Keratinocyte (primary cell): ENCODE measurements around the gene MAP3K1. TPM values are rescaled to one million over a fixed set of nuclear protein-coding genes. Genes with fewer than 3 reads are reported as not detected.

Experiments used
- DNase-seq: peaks from one replicate; pipeline ENCODE4 v3.0.0-alpha.2; 2011; ENCODE audit warnings: low read depth, missing footprints, low spot score
- FAIRE-seq: peaks from 2 replicates; lab custom pipeline; 2011; peaks lifted over from hg19 to GRCh38; lab: Jason Lieb, UNC
- H2AFZ ChIP-seq: 2 replicates; pipeline ENCODE4 v1.6.0; 2012; ENCODE audit warnings: low read length, control low read depth, inconsistent platforms; ENCODE audit not compliant: control insufficient read depth
- H3K27ac ChIP-seq: 2 replicates; pipeline ENCODE4 v1.5.1; 2011; ENCODE audit warnings: low read length; ENCODE audit not compliant: control insufficient read depth, insufficient read depth
- H3K27me3 ChIP-seq: 3 replicates; pipeline ENCODE4 v1.6.0; 2011; ENCODE audit warnings: low read length; ENCODE audit not compliant: control insufficient read depth, insufficient read depth; ENCODE audit errors: extremely low read depth
- H3K36me3 ChIP-seq, 2 experiments: 2 replicates in 1 of 2; 3 replicates in 1 of 2; pipeline ENCODE4 v1.5.1; 2011; ENCODE audit warnings: low read length in 2 of 2, mild to moderate bottlenecking in 1 of 2; ENCODE audit not compliant: control insufficient read depth in 2 of 2, insufficient read depth in 2 of 2; ENCODE audit errors: extremely low read depth in 1 of 2
- H3K4me1 ChIP-seq: 3 replicates; pipeline ENCODE4 v1.5.1; 2011; ENCODE audit warnings: low read length; ENCODE audit not compliant: control insufficient read depth, insufficient read depth; ENCODE audit errors: extremely low read depth
- H3K4me2 ChIP-seq: 3 replicates; pipeline ENCODE4 v1.6.0; 2011; ENCODE audit warnings: low read depth, low read length; ENCODE audit not compliant: control insufficient read depth, insufficient read depth; ENCODE audit errors: extremely low read depth
- H3K4me3 ChIP-seq, 3 experiments: fragments of 200-600 bp in 1 of 3; sonication (generic) in 1 of 3; 2 replicates in 2 of 3; 3 replicates in 1 of 3; pipeline ENCODE4 v1.5.1; 2011 to 2016; ENCODE audit warnings: low read length in 3 of 3, mild to moderate bottlenecking in 3 of 3, control low read depth in 2 of 3, inconsistent platforms in 1 of 3, low read depth in 1 of 3, mixed read lengths in 1 of 3, mixed run types in 1 of 3, moderate library complexity in 1 of 3; ENCODE audit not compliant: control insufficient read depth in 2 of 3, insufficient read depth in 2 of 3; ENCODE audit errors: extremely low read depth in 1 of 3
- H3K79me2 ChIP-seq: 2 replicates; pipeline ENCODE4 v1.6.0; 2012; ENCODE audit warnings: low read length; ENCODE audit not compliant: control insufficient read depth, insufficient read depth
- H3K9ac ChIP-seq: 3 replicates; pipeline ENCODE4 v1.6.0; 2011; ENCODE audit warnings: low read length; ENCODE audit not compliant: control insufficient read depth, insufficient read depth; ENCODE audit errors: extremely low read depth
- H3K9me1 ChIP-seq: 3 replicates; pipeline ENCODE4 v1.6.0; 2011; ENCODE audit warnings: low read length; ENCODE audit not compliant: control insufficient read depth, insufficient read depth; ENCODE audit errors: extremely low read depth
- H3K9me3 ChIP-seq: 2 replicates; pipeline ENCODE4 v1.5.1; 2012; ENCODE audit warnings: low read depth, low read length; ENCODE audit not compliant: control insufficient read depth
- H4K20me1 ChIP-seq: 3 replicates; pipeline ENCODE4 v1.6.0; 2011; ENCODE audit warnings: low read length; ENCODE audit not compliant: control insufficient read depth, insufficient read depth; ENCODE audit errors: extremely low read depth
- CTCF ChIP-seq, 3 experiments: IDR thresholded peaks in 1 of 3; conservative IDR thresholded peaks in 1 of 3; optimal IDR thresholded peaks in 1 of 3; 2 replicates in 2 of 3; 3 replicates in 1 of 3; pipeline versions ENCODE3 to v1.5.1; 2011; ENCODE audit warnings: low read length in 3 of 3, mild to moderate bottlenecking in 3 of 3, moderate library complexity in 2 of 3, control low read depth in 1 of 3, inconsistent platforms in 1 of 3; ENCODE audit not compliant: insufficient read depth in 2 of 3; ENCODE audit errors: extremely low read depth in 1 of 3
- EZH2 ChIP-seq: IDR thresholded peaks from one replicate; pipeline ENCODE4 v1.6.1; 2012; ENCODE audit warnings: inconsistent platforms, mild to moderate bottlenecking, low read length, moderate library complexity
- dilution Hi-C: fragments of 300-500 bp; cut with MboI; formaldehyde crosslinking; loops from one replicate; pipeline ENCODE4 v1.7.0; 2020; ENCODE audit warnings: low sequenced_read_pairs; ENCODE audit not compliant: extremely low pct_ligation_motif_present
- polyA plus RNA-seq, 5 experiments: library from polyadenylated mRNA; depleted of rRNA in 3 of 5; stranded (reverse) in 3 of 5; stranded (forward) in 1 of 5; unstranded in 1 of 5; fragments of >200 nt; gene quantifications; 1 replicate in 1 of 5; 2 replicates in 3 of 5; 3 replicates in 1 of 5; pipeline versions ENCODE4 v1.2.1 to v1.2.3, GENCODE V29; 2011 to 2012; ENCODE audit warnings: missing spikeins in 2 of 5, low read depth in 1 of 5, low replicate concordance in 1 of 5

The MAP3K1 gene
- polyA plus RNA-seq, 1 donor (not counting 4 experiments of a cell fraction or from before 2014, with no cell fraction given), result 8.0 TPM

- Histone ChIP-seq H4K20me1 (no peaks in the 10 kb centered on the region), H3K4me1 (peaks cover 42% of the 10 kb centered on the region), H3K9me1 (no peaks in the 10 kb centered on the region), H3K27ac (no peak overlapping the region), H3K79me2 (peaks cover 87% of the 10 kb centered on the region), H2AFZ (peak overlapping the region; percentile 14), H3K4me2 (peak overlapping the region; percentile 45), H3K4me3 (peak overlapping the region in 1 of 3 experiments; percentile 5), H3K27me3 (no peaks in the 10 kb centered on the region), H3K9ac (no peak overlapping the region), H3K9me3 (no peaks in the 10 kb centered on the region), H3K36me3 (peaks cover 0 to 5% of the 10 kb centered on the region in 2 experiments)
- DNase-seq, result no peak
- FAIRE-seq, result no peak
- TF ChIP-seq CTCF (optimal IDR thresholded peaks at IDR 0.05 in 1 of 3, IDR thresholded peaks at IDR 0.05 in 1 of 3, conservative IDR thresholded peaks at IDR 0.05 in 1 of 3; ENCODE audit: extremely low read depth in 1 of 3, insufficient read depth in 2 of 3, low read length in 3 of 3), result no peak
- no peak for TF ChIP-seq EZH2
- dilution Hi-C loops, result no loop called here
These were observed 7.6 kb downstream of the MAP3K1 start for GRCh38 chr5:56822981-56823380.

GRCh38 chr5:56824019-56824418 lies 8.7 kb downstream of the MAP3K1 start:
- no peaks in the 10 kb centered on the region for H3K9me3 ChIP-seq
- H3K27ac ChIP-seq, result no peak overlapping the region
- peaks cover 0 to 5% of the 10 kb centered on the region in 2 experiments for H3K36me3 ChIP-seq
- H2AFZ ChIP-seq, result no peak overlapping the region
- FAIRE-seq (no peak), DNase-seq (no peak)
- no peaks in the 10 kb centered on the region for H3K9me1 ChIP-seq
- H3K4me2 ChIP-seq, result no peak overlapping the region
- no peak overlapping the region for H3K4me3 ChIP-seq
- H4K20me1 ChIP-seq, result no peaks in the 10 kb centered on the region
- TF ChIP-seq EZH2 (no peak), CTCF (optimal IDR thresholded peaks at IDR 0.05 in 1 of 3, IDR thresholded peaks at IDR 0.05 in 1 of 3, conservative IDR thresholded peaks at IDR 0.05 in 1 of 3; ENCODE audit: extremely low read depth in 1 of 3, insufficient read depth in 2 of 3, low read length in 3 of 3) (no peak)
- H3K79me2 ChIP-seq, result peaks cover 86% of the 10 kb centered on the region
- H3K9ac ChIP-seq, result no peak overlapping the region
- dilution Hi-C loops, result no loop called here
- no peaks in the 10 kb centered on the region for H3K27me3 ChIP-seq
- peaks cover 42% of the 10 kb centered on the region for H3K4me1 ChIP-seq
